ENCODE results near the gene CROCC2. TPM values are rescaled to one million over a fixed set of nuclear protein-coding genes. Genes with fewer than 3 reads are reported as not detected.

Gene CROCC2
- total RNA-seq, 4 donors from 2014 or later = not detected

DNA sequence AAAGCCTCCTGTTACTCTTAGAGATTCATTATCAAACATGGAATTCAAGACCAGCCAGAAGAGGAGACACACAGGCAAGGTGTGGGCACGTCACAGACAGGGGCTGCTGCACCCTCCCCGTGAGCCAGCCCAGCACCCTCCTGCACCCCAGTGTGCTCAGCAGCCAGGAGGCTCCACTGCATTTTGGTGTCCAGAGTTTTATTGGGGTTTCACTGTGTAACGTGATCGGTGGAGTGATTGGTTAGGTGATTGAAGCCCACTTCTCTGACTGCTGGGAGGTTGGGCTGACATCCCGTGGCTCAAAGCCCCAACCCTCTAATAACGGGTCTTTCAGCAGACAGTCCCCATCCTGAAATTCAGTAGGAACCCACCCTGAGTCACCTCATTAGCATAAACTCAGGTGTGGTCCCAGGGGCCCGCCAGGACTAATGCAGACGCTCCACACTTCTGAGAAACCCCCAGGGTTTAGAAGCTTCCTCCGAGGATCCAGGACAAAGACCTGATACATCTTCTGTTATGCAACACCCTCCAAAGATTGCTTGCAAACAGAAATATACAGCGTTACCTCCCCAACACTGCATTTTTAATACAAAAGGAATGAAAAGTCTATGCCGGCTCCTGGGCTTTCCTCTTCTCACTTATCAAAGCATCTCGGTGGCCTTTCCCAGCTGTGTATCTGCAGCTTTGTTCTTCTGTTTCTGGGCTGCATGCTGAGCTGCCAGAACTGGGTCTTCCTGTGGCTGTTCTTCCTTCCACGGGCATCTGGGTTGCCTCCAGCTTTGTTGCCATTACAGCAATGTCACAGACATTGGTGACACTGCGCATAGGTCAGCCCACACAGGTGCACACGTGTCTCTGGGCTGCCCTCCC lies 48.5 kb downstream of the CROCC2 start:
- intact Hi-C loops (cut with DNase I; ENCODE audit: low total_unique reads) = no loop called here
- H3K9me3 ChIP-seq = no peaks in the 10 kb centered on the region
- H3K4me1 ChIP-seq = peaks cover 0 to under 1% (median 0%) of the 10 kb centered on the region in 4 donors
- no peaks in the 10 kb centered on the region for H3K27me3 ChIP-seq
- WGBS, 2 donors (ENCODE audit: low coverage in 1 of 2) = 48 to 60% methylated on average over 3 to 15 of the region's 15 CpGs
- no peaks in the 10 kb centered on the region for H3K36me3 ChIP-seq
- TF ChIP-seq, protein P1, sequence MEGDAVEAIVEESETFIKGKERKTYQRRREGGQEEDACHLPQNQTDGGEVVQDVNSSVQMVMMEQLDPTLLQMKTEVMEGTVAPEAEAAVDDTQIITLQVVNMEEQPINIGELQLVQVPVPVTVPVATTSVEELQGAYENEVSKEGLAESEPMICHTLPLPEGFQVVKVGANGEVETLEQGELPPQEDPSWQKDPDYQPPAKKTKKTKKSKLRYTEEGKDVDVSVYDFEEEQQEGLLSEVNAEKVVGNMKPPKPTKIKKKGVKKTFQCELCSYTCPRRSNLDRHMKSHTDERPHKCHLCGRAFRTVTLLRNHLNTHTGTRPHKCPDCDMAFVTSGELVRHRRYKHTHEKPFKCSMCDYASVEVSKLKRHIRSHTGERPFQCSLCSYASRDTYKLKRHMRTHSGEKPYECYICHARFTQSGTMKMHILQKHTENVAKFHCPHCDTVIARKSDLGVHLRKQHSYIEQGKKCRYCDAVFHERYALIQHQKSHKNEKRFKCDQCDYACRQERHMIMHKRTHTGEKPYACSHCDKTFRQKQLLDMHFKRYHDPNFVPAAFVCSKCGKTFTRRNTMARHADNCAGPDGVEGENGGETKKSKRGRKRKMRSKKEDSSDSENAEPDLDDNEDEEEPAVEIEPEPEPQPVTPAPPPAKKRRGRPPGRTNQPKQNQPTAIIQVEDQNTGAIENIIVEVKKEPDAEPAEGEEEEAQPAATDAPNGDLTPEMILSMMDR (IDR thresholded peaks at IDR 0.05) = no peak
- TF ChIP-seq POLR2A (IDR thresholded peaks at IDR 0.05) = no peak
- no peak for TF ChIP-seq EP300 (IDR thresholded peaks at IDR 0.05; ENCODE audit: low read depth)
- no peak for TF ChIP-seq POLR2AphosphoS5 (IDR thresholded peaks at IDR 0.05)
- in situ Hi-C loops (cut with MboI; ENCODE audit: low pct_ligation_motif_present in 1 of 4, low pct_unique_long_range_greater_than_20kb in 1 of 4, low sequenced_read_pairs in 3 of 4) = no loop called here
- H3K27ac ChIP-seq = no peak overlapping the region
- no peak overlapping the region for H3K4me3 ChIP-seq
- no peak for DNase-seq

DNA sequence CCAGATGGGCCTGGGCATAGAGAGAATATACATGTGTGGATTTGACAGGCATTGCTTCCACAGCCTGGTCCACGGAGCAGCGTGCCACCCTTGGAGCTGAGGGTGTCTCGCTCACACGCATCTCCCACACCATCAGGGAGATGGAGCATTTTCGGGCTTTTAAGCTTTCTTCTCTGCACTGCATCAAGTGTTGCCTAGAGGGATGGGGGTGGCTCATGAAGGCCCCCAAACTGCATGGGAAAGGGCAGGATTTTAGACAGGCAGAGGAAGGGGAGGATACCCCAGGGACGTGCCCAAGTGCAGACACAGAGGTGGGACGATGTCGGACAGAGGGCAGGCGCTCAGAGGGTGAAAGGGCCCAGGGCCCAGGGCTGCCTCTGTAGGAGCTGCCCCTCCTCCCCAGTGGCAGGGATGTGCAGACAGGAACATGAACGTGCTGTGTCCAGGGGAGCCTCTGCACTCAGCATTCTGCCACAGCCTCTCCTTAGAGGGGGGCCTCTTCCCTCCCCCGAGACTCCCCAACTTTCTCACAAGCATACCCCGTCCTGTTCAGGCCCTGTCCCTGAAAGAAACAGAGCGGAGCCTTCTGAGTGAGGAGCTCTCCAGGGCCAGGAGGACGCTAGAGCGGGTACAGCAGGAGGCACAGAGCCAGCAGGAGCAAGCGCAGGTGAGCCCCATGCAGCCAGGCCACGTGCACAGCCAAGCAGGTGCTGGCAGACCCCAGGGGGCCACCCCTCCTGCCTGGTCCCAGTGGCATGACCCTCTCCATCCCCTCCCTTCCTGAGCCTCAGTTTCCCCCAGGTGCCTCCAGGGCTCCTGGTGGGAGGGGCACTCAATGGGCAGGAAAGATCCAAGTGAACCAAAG lies 49.4 kb downstream of the CROCC2 start:
- 85 to 93% methylated on average over 4 to 17 of the region's 17 CpGs for WGBS, 2 donors (ENCODE audit: low coverage in 1 of 2)
- no peak overlapping the region for H3K4me3 ChIP-seq
- H3K27ac ChIP-seq = no peak overlapping the region
- H3K9me3 ChIP-seq = no peaks in the 10 kb centered on the region
- intact Hi-C loops (cut with DNase I; ENCODE audit: low total_unique reads) = no loop called here
- TF ChIP-seq POLR2AphosphoS5 (IDR thresholded peaks at IDR 0.05) (no peak), POLR2A (IDR thresholded peaks at IDR 0.05) (no peak)
- no peak for DNase-seq
- no peaks in the 10 kb centered on the region for H3K36me3 ChIP-seq
- peaks cover 0 to 10% (median 3%) of the 10 kb centered on the region in 4 donors for H3K4me1 ChIP-seq
- in situ Hi-C loops (cut with MboI; ENCODE audit: low pct_ligation_motif_present in 1 of 4, low pct_unique_long_range_greater_than_20kb in 1 of 4, low sequenced_read_pairs in 3 of 4) = no loop called here
- H3K27me3 ChIP-seq = no peaks in the 10 kb centered on the region

DNA sequence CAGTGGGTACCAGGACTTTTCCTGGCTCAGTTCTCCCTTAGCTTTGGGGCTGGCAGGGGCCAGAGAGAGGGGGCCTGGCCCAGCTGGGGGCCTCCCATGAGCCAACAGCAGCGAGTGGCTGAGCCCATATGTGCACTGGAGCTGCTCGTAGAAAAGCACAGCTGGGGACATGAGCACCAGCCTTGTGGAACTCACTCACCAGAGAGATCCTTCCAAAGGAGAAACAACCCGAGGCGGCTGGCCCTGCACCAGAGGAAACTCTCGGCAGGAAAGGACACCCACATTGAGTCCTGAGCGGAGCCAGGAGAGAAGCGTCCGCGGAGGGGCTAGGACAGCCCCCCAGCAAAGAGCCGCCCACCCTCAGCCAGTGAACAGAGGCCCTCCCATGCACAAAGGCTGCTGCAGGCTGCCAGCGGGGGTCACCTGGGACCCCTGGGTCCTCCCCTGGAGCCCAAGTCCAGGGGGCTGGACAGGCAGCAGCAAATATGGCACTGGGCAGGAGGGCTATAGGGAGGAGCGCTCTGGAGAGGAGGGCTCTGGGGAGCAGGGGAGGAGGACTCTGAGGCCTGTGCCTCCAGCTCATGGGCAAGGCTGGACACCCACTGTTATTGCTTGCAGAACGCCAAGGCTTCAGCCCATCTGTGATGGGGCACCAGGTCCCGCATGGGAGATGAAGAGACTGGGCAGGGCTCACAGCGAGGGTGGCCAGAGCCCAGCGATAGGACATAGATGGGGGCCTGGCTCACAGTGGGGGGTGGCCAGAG lies 50.2 kb downstream of the CROCC2 start:
- WGBS, 2 donors (ENCODE audit: low coverage in 1 of 2) = 77 to 80% methylated on average over 1 to 16 of the region's 16 CpGs
- TF ChIP-seq, protein P1 (IDR thresholded peaks at IDR 0.05) = no peak
- H3K36me3 ChIP-seq = no peaks in the 10 kb centered on the region

DNA sequence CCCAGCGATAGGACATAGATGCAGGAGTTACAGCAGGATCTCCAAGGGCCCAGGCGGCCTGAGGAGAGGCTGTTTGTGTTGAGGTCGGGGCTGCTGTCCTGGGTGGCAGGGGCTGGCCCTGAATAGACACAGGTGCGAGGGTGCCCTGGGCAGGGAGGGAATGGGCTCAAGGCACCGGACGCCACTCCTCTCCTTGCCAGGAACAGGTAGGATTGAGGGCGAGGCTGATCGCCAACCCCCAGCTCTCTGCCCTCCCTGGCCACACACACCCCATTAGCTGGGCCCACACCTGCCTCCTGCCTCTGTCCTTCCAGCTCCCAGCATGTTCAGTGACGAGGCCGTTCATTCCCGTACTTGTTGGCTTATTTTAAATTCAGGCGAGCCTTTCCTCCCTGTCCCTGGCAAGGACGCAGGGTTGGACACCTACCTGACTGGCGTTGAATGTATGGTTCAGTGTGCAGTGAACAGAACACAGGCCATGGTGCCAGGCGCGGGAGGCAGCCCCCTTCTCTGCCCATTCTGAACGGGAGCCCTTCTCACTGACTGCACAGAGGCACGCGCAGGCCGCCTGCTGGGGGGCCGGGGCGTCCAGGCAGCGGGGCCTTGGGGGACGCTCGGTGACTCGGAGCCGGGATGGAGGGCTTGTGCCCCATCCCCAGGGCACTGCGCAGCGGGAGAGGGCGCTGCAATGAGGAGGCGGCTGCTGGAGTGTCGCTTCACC lies 51.0 kb downstream of the CROCC2 start:
- in situ Hi-C loops (cut with MboI; ENCODE audit: low pct_ligation_motif_present in 1 of 4, low pct_unique_long_range_greater_than_20kb in 1 of 4, low sequenced_read_pairs in 3 of 4) = no loop called here
- peaks cover 0 to 11% (median 4%) of the 10 kb centered on the region in 4 donors for H3K4me1 ChIP-seq
- intact Hi-C loops (cut with DNase I; ENCODE audit: low total_unique reads) = no loop called here
- 87% methylated on average over 32 of the region's 32 CpGs; no CpG with 5 or more reads in 1 of the 2 donors for WGBS, 2 donors (ENCODE audit: low coverage in 1 of 2)
- H3K27me3 ChIP-seq = no peaks in the 10 kb centered on the region
- H3K4me3 ChIP-seq = no peak overlapping the region
- H3K36me3 ChIP-seq = no peaks in the 10 kb centered on the region
- DNase-seq = no peak
- H3K9me3 ChIP-seq = no peaks in the 10 kb centered on the region
- TF ChIP-seq POLR2A (IDR thresholded peaks at IDR 0.05) (no peak), POLR2AphosphoS5 (IDR thresholded peaks at IDR 0.05) (no peak), EP300 (IDR thresholded peaks at IDR 0.05; ENCODE audit: low read depth) (no peak)
- TF ChIP-seq, protein P1 (IDR thresholded peaks at IDR 0.05) = no peak
- no peak overlapping the region for H3K27ac ChIP-seq

More for the DNA sequence above, 50.2 kb downstream of the CROCC2 start:
- in situ Hi-C loops (cut with MboI; ENCODE audit: low pct_ligation_motif_present in 1 of 4, low pct_unique_long_range_greater_than_20kb in 1 of 4, low sequenced_read_pairs in 3 of 4) (no loop called here), intact Hi-C loops (cut with DNase I; ENCODE audit: low total_unique reads) (no loop called here)
- Histone ChIP-seq H3K27me3 (no peaks in the 10 kb centered on the region), H3K9me3 (no peaks in the 10 kb centered on the region), H3K4me1 (peaks cover 0 to 11% (median 4%) of the 10 kb centered on the region in 4 donors), H3K4me3 (no peak overlapping the region), H3K27ac (no peak overlapping the region)
- no peak for DNase-seq
